Activated CD4-positive, alpha-beta T cell treated with anti-CD3 and anti-CD28 coated beads, Interleukin-2, amount 50 U/mL, for 1 hour (primary cell): ENCODE results near the gene ZNF771.
"Not testable (repeated sequence)": the region's sequence is repeated elsewhere in the genome, so short reads cannot be mapped to it uniquely, and the experiment has no call there.

Experiments used
- DNase-seq: peaks from one replicate; pipeline ENCODE4 v3.0.0-alpha.2; 2020

ZNF771 gene

DNA sequence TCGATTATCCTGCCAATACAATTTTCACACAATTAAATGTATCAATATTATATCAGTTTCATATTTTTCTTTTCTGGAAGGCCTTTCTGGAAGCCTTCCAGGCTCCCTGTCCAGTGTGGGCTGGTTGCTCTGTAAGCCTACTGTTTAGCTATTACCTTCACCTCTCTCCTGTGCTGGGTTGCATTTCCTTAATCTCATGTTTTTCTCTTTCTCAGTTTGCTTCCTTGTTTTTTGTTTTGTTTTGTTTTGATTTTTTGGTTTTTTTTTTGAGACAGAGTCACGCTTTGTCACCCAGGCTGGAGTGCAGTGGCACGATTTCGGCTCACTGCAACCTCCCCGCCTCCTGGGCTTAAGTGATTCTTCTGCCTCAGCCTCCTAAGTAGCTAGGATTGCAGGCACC is 31.4 kb downstream of the ZNF771 start:
- no peak for DNase-seq

DNA sequence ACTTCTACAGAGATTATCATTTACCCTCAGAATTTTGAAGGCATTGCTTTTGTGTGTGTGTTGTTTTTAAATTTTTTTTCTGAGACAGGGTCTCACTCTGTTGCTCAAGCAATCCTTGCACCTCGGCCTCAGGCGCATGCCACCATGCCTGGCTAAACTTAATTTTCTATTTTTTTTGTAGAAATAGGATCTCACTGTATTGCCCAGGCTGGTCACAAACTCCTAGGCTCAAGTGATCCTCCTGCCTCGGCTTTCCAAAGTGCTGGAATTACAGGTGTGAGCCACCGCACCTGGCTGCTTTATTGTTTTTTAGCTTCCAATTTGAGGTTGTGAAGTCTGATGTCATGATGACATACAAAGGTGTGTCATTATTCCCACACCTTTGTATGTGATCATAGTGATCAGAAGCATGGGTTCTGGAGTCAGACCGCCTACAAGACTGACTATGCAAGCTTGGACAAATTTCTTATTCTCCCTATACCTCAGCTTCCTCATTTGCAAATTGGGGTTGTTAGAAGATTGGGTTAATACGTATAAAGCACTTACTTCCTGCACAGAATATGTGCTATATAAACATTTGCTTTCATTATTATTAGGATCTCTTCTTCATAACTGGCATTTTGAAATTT is 32.4 kb downstream of the ZNF771 start:
- no peak for DNase-seq

- no peak for DNase-seq
These were observed 36.2 kb downstream of the ZNF771 start for GRCh38 chr16:30443631-30444030.

DNA sequence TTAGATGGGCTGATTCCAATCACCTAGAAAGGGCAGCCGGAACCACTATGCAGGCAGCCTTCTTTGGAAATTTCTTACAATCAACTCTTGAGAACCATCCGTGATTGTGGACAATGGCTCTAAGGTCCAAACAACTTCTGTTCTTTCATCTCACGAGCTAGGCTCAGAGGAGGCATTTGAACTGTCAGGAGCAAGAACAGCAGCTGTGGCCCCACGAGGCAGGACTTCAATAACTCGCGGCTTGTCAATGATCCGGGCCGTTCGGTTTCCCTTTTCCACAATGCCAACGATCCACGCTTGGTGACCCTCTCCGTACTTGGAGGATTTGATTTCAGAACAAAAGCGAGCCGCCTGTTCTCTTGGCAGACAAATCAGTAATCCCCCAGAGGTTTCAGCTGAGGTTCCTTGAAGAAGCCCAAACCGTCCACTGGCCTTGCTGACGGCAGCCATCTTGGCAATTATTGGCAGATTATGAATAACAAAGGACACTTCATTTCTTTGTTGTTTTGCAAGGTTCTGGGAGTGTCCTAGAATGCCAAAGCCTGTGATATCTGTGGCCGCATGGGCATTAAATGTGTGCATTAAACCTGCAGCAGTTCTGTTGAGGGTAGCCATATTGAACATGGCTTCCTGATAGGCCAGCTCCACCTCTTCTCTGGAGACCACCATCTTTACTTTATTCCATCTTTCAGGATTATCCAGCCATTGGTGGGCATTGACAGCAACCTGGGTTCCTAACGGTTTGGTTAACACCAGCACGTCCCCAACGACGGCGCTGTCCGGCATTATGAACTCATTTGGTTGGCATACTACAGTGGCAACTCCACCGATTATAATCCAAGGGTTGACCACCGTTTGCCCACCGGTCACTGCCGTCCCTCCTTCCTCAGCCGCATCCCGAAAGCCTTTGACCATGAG is 37.1 kb downstream of the ZNF771 start:
- DNase-seq = no peak

- DNase-seq = no peak
These were observed 37.7 kb downstream of the ZNF771 start for GRCh38 chr16:30445149-30445407.

GRCh38 chr16:30445408-30446202 is 38.2 kb downstream of the ZNF771 start, which contains the start of gene SEPHS2:
SEPHS2 (minus strand) TSS chr16:30445874; CDS start chr16:30445727, 147 bp downstream.
- DNase-seq = peak; percentile 95

DNA sequence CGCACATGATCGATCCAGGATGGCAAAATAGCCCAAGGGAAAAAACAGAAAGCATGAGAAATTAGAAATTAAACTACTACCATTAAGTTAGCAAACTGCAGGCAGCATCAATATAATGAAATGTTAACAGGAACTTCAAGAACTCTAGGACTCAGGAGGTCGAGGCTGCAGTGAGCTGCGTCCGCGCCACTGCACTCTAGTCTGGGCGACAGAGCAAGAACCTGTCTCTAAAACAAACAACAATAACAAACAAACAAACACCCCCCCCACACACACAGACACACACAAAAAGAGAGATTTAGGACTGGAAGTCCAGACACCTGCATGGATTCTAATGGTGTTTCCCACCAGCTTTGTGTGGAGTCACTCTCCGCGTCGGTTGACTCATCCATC is 38.8 kb downstream of the ZNF771 start:
- DNase-seq = no peak

- no peak for DNase-seq
These were observed 40.3 kb downstream of the ZNF771 start for GRCh38 chr16:30447512-30448226.

GRCh38 chr16:30449116-30449435 is 41.7 kb downstream of the ZNF771 start:
- DNase-seq = no peak

GRCh38 chr16:30452709-30453580 is 45.5 kb downstream of the ZNF771 start:
- DNase-seq = not testable (repeated sequence)

- DNase-seq = no peak
These were observed 48.9 kb downstream of the ZNF771 start for GRCh38 chr16:30456302-30456701.

GRCh38 chr16:30457256-30457655 is 49.9 kb downstream of the ZNF771 start:
- no peak for DNase-seq

DNA sequence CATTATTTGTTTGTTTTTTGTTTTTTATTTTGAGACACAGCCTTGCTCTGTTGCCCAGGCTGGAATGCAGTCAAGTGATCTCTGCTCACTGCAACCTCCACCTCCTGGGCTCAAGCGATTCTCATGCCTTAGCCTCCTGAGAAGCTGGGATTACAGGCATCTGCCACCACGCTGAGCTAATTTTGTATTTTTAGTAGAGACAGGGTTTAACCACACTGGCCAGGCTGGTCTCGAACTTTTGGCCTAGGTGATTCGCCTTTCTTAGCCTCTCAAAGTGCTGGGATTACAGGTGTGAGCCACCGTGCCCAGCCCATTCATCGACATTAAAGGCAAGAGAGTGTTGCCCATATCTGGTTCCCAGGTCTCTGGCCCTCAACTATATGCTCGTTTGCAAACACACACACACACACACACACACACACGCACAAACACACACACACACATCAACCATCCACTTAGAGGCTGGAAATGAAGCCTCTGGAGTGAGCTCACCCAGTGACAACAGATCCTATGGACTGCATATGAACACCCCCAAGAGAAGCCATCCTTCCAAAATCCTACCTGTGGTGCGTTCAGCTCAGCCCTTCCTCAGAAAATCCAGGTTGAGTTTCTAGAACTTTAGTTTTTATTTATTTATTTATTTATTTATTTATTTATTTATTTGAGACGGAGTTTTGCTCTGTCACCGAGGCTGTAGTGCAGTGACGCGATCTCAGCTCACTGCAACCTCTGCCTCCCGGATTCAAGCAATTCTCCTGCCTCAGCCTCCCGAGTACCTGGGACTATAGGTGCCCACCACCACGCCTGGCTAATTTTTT is 50.5 kb downstream of the ZNF771 start:
- DNase-seq = no peak

GRCh38 chr16:30458561-30459394 is 51.4 kb downstream of the ZNF771 start:
- peak; percentile 59 for DNase-seq

DNA sequence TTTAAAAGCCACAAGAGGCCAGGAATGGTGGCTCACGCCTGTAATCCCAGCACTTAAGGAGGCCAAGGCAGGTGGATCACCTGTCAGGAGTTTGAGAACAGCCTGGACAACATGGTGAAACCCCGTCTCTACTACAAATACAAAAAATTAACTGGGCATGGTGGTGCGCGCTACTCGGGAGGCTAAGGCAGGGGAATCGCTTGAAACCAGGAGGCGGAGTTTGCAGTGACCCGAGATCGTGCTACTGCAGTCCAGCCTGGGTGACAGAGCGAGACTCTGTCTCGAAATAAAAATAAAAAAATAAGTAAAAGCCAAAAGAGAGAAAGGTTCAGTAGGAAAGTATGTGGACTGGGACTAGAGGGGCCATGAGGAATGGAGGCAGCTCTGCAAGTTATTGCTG is 52.0 kb downstream of the ZNF771 start:
- DNase-seq = no peak

DNA sequence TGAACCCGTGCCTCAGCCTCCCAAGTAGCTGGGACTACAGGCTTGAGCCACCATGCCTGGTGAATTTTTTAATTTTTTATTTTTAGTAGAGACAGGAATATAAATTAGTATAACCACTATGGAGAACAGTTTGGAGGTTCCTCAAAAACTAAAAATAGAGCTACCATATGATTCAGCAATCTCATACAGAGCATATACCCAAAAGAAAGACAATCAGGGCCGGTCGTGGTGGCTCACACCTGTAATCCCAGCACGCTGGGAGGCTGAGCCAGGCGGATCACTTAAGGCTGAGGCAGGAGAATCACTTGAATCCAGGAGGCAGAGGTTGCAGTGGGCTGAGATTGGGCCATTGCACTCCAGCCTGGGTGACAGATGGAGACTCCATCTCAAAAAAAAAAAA is 54.0 kb downstream of the ZNF771 start:
- not testable (repeated sequence) for DNase-seq

- DNase-seq = no peak
These were observed 56.7 kb downstream of the ZNF771 start for GRCh38 chr16:30464078-30464477.
